SH-SY5Y (cell line): Measurements from ENCODE around the gene OTOS.

Source experiments
- GATA2 ChIP-seq: IDR thresholded peaks from 2 replicates; pipeline ENCODE4 v1.6.1; 2011; ENCODE audit warnings: mild to moderate bottlenecking, low read depth, low read length
- GATA3 ChIP-seq: IDR thresholded peaks from 2 replicates; pipeline ENCODE4 v1.6.1; 2011; ENCODE audit warnings: low read depth, mild to moderate bottlenecking, low read length, moderate library complexity

DNA sequence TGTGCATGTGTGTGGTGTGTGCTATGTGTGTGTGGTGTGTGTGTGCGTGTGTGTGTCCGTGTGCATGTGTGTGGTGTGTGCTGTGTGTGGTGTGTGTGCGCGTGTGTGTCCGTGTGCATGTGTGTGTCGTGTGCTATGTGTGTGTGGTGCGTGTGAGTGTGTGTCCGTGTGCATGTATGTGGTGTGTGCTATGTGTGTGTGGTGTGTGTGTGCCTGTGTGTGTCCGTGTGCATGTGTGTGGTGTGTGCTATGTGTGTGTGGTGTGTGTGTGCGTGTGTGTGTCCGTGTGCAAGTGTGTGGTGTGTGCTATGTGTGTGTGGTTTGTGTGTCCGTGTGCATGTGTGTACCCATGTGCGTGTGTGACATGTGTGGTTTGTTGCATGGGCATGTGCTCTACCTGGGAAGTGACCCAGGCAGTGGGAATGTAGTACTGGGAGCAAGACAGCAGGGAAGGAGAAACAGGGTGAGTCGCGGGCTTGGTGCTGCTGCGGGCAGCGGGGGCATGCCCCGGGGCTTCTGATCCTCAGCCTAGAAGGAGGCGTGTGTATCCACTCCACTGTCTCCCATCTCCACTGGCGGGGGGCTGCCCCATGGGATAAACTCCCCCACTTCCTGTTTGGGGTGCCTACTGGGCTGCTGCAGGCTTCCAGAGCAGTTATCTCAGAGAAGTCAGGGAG, 7.6 kb upstream of the OTOS start:
- TF ChIP-seq GATA3 (no peak), GATA2 (no peak)
